Measurements from ENCODE around the gene BRD4.

BRD4 gene

GRCh38 chr19:15263361-15263985 is 68.9 kb downstream of the BRD4 start:
- H3K4me1 ChIP-seq (ENCODE audit: control insufficient read depth, insufficient read depth, low read length) = no peaks in the 10 kb centered on the region
- no peaks in the 10 kb centered on the region for H3K27me3 ChIP-seq (ENCODE audit: control insufficient read depth, insufficient read depth, low read length)
- H3K4me3 ChIP-seq (ENCODE audit: low read depth, low read length) = no peak overlapping the region
- H3K9ac ChIP-seq (ENCODE audit: low read length) = no peak overlapping the region
- no peak overlapping the region for H3K27ac ChIP-seq (ENCODE audit: low read depth, low read length)
- H3K36me3 ChIP-seq (ENCODE audit: control insufficient read depth, insufficient read depth, low read length) = peaks cover 96% of the 10 kb centered on the region
- no peaks in the 10 kb centered on the region for H3K9me3 ChIP-seq (ENCODE audit: control insufficient read depth, insufficient read depth, low read depth, low read length)

- Histone ChIP-seq H3K4me1 (ENCODE audit: control insufficient read depth, insufficient read depth, low read length) (no peaks in the 10 kb centered on the region), H3K27me3 (ENCODE audit: control insufficient read depth, insufficient read depth, low read length) (no peaks in the 10 kb centered on the region), H3K27ac (ENCODE audit: low read depth, low read length) (no peak overlapping the region), H3K4me3 (ENCODE audit: low read depth, low read length) (no peak overlapping the region), H3K9ac (ENCODE audit: low read length) (no peak overlapping the region), H3K36me3 (ENCODE audit: control insufficient read depth, insufficient read depth, low read length) (peaks cover 96% of the 10 kb centered on the region), H3K9me3 (ENCODE audit: control insufficient read depth, insufficient read depth, low read depth, low read length) (no peaks in the 10 kb centered on the region)
Measured at GRCh38 chr19:15262011-15262410, 70.3 kb downstream of the BRD4 start.

GRCh38 chr19:15260939-15261338 is 71.4 kb downstream of the BRD4 start:
- Histone ChIP-seq H3K9me3 (ENCODE audit: control insufficient read depth, insufficient read depth, low read depth, low read length) (no peaks in the 10 kb centered on the region), H3K27me3 (ENCODE audit: control insufficient read depth, insufficient read depth, low read length) (no peaks in the 10 kb centered on the region), H3K4me1 (ENCODE audit: control insufficient read depth, insufficient read depth, low read length) (no peaks in the 10 kb centered on the region), H3K4me3 (ENCODE audit: low read depth, low read length) (no peak overlapping the region), H3K36me3 (ENCODE audit: control insufficient read depth, insufficient read depth, low read length) (peaks cover 96% of the 10 kb centered on the region), H3K9ac (ENCODE audit: low read length) (no peak overlapping the region), H3K27ac (ENCODE audit: low read depth, low read length) (no peak overlapping the region)

- peaks cover 97% of the 10 kb centered on the region for H3K36me3 ChIP-seq (ENCODE audit: control insufficient read depth, insufficient read depth, low read length)
- H3K9ac ChIP-seq (ENCODE audit: low read length) = no peak overlapping the region
- H3K27ac ChIP-seq (ENCODE audit: low read depth, low read length) = no peak overlapping the region
- H3K4me1 ChIP-seq (ENCODE audit: control insufficient read depth, insufficient read depth, low read length) = no peaks in the 10 kb centered on the region
- H3K27me3 ChIP-seq (ENCODE audit: control insufficient read depth, insufficient read depth, low read length) = no peaks in the 10 kb centered on the region
- no peak overlapping the region for H3K4me3 ChIP-seq (ENCODE audit: low read depth, low read length)
- H3K9me3 ChIP-seq (ENCODE audit: control insufficient read depth, insufficient read depth, low read depth, low read length) = no peaks in the 10 kb centered on the region
Measured at GRCh38 chr19:15259907-15260306, 72.4 kb downstream of the BRD4 start.

GRCh38 chr19:15257782-15258181 is 74.6 kb downstream of the BRD4 start:
- Histone ChIP-seq H3K9me3 (ENCODE audit: control insufficient read depth, insufficient read depth, low read depth, low read length) (no peaks in the 10 kb centered on the region), H3K27me3 (ENCODE audit: control insufficient read depth, insufficient read depth, low read length) (no peaks in the 10 kb centered on the region), H3K9ac (ENCODE audit: low read length) (no peak overlapping the region), H3K4me1 (ENCODE audit: control insufficient read depth, insufficient read depth, low read length) (peaks cover 5% of the 10 kb centered on the region), H3K4me3 (ENCODE audit: low read depth, low read length) (no peak overlapping the region), H3K36me3 (ENCODE audit: control insufficient read depth, insufficient read depth, low read length) (peaks cover 97% of the 10 kb centered on the region), H3K27ac (ENCODE audit: low read depth, low read length) (no peak overlapping the region)

GRCh38 chr19:15256708-15257331 is 75.5 kb downstream of the BRD4 start:
- Histone ChIP-seq H3K4me1 (ENCODE audit: control insufficient read depth, insufficient read depth, low read length) (peaks cover 13% of the 10 kb centered on the region), H3K9me3 (ENCODE audit: control insufficient read depth, insufficient read depth, low read depth, low read length) (no peaks in the 10 kb centered on the region), H3K27ac (ENCODE audit: low read depth, low read length) (no peak overlapping the region), H3K27me3 (ENCODE audit: control insufficient read depth, insufficient read depth, low read length) (no peaks in the 10 kb centered on the region), H3K36me3 (ENCODE audit: control insufficient read depth, insufficient read depth, low read length) (peaks cover 96% of the 10 kb centered on the region), H3K9ac (ENCODE audit: low read length) (no peak overlapping the region), H3K4me3 (ENCODE audit: low read depth, low read length) (no peak overlapping the region)

GRCh38 chr19:15255359-15255990 is 76.9 kb downstream of the BRD4 start:
- H3K9me3 ChIP-seq (ENCODE audit: control insufficient read depth, insufficient read depth, low read depth, low read length) = no peaks in the 10 kb centered on the region
- H3K27ac ChIP-seq (ENCODE audit: low read depth, low read length) = no peak overlapping the region
- peaks cover 15% of the 10 kb centered on the region for H3K4me1 ChIP-seq (ENCODE audit: control insufficient read depth, insufficient read depth, low read length)
- peaks cover 95% of the 10 kb centered on the region for H3K36me3 ChIP-seq (ENCODE audit: control insufficient read depth, insufficient read depth, low read length)
- H3K4me3 ChIP-seq (ENCODE audit: low read depth, low read length) = no peak overlapping the region
- H3K27me3 ChIP-seq (ENCODE audit: control insufficient read depth, insufficient read depth, low read length) = no peaks in the 10 kb centered on the region
- no peak overlapping the region for H3K9ac ChIP-seq (ENCODE audit: low read length)

- Histone ChIP-seq H3K4me1 (ENCODE audit: control insufficient read depth, insufficient read depth, low read length) (peaks cover 15% of the 10 kb centered on the region), H3K9ac (ENCODE audit: low read length) (no peak overlapping the region), H3K27ac (ENCODE audit: low read depth, low read length) (no peak overlapping the region), H3K4me3 (ENCODE audit: low read depth, low read length) (no peak overlapping the region), H3K9me3 (ENCODE audit: control insufficient read depth, insufficient read depth, low read depth, low read length) (no peaks in the 10 kb centered on the region), H3K27me3 (ENCODE audit: control insufficient read depth, insufficient read depth, low read length) (no peaks in the 10 kb centered on the region), H3K36me3 (ENCODE audit: control insufficient read depth, insufficient read depth, low read length) (peaks cover 95% of the 10 kb centered on the region)
Measured at GRCh38 chr19:15254547-15254946, 77.8 kb downstream of the BRD4 start.

GRCh38 chr19:15253513-15253912 is 78.8 kb downstream of the BRD4 start:
- H3K9me3 ChIP-seq (ENCODE audit: control insufficient read depth, insufficient read depth, low read depth, low read length) = no peaks in the 10 kb centered on the region
- no peak overlapping the region for H3K9ac ChIP-seq (ENCODE audit: low read length)
- H3K36me3 ChIP-seq (ENCODE audit: control insufficient read depth, insufficient read depth, low read length) = peaks cover 95% of the 10 kb centered on the region
- peaks cover 15% of the 10 kb centered on the region for H3K4me1 ChIP-seq (ENCODE audit: control insufficient read depth, insufficient read depth, low read length)
- H3K27me3 ChIP-seq (ENCODE audit: control insufficient read depth, insufficient read depth, low read length) = no peaks in the 10 kb centered on the region
- H3K27ac ChIP-seq (ENCODE audit: low read depth, low read length) = no peak overlapping the region
- no peak overlapping the region for H3K4me3 ChIP-seq (ENCODE audit: low read depth, low read length)

- Histone ChIP-seq H3K4me3 (ENCODE audit: low read depth, low read length) (no peak overlapping the region), H3K4me1 (ENCODE audit: control insufficient read depth, insufficient read depth, low read length) (peaks cover 15% of the 10 kb centered on the region), H3K36me3 (ENCODE audit: control insufficient read depth, insufficient read depth, low read length) (peaks cover 95% of the 10 kb centered on the region), H3K27me3 (ENCODE audit: control insufficient read depth, insufficient read depth, low read length) (no peaks in the 10 kb centered on the region), H3K27ac (ENCODE audit: low read depth, low read length) (no peak overlapping the region), H3K9me3 (ENCODE audit: control insufficient read depth, insufficient read depth, low read depth, low read length) (no peaks in the 10 kb centered on the region), H3K9ac (ENCODE audit: low read length) (no peak overlapping the region)
Measured at GRCh38 chr19:15253061-15253460, 79.3 kb downstream of the BRD4 start.

- Histone ChIP-seq H3K9me3 (ENCODE audit: control insufficient read depth, insufficient read depth, low read depth, low read length) (no peaks in the 10 kb centered on the region), H3K4me3 (ENCODE audit: low read depth, low read length) (no peak overlapping the region), H3K36me3 (ENCODE audit: control insufficient read depth, insufficient read depth, low read length) (peaks cover 95% of the 10 kb centered on the region), H3K9ac (ENCODE audit: low read length) (no peak overlapping the region), H3K27me3 (ENCODE audit: control insufficient read depth, insufficient read depth, low read length) (no peaks in the 10 kb centered on the region), H3K4me1 (ENCODE audit: control insufficient read depth, insufficient read depth, low read length) (peaks cover 15% of the 10 kb centered on the region), H3K27ac (ENCODE audit: low read depth, low read length) (no peak overlapping the region)
Measured at GRCh38 chr19:15252398-15253018, 79.8 kb downstream of the BRD4 start.
